ENCODE results near the gene DYSF. TPM values are rescaled to one million over a fixed set of nuclear protein-coding genes. Genes with fewer than 3 reads are reported as not detected.
A peak's percentile ranks its signal among the peaks of the same experiment; 100 is the strongest.

Gene DYSF
- total and polyA plus RNA-seq, 8 donors = 17.8 to 71.4 (median 21.6) TPM

GRCh38 chr2:71692621-71693277 lies 239.4 kb downstream of the DYSF start:
- intact Hi-C loops (cut with DNase I) = no loop called here
- TF ChIP-seq, protein P1, sequence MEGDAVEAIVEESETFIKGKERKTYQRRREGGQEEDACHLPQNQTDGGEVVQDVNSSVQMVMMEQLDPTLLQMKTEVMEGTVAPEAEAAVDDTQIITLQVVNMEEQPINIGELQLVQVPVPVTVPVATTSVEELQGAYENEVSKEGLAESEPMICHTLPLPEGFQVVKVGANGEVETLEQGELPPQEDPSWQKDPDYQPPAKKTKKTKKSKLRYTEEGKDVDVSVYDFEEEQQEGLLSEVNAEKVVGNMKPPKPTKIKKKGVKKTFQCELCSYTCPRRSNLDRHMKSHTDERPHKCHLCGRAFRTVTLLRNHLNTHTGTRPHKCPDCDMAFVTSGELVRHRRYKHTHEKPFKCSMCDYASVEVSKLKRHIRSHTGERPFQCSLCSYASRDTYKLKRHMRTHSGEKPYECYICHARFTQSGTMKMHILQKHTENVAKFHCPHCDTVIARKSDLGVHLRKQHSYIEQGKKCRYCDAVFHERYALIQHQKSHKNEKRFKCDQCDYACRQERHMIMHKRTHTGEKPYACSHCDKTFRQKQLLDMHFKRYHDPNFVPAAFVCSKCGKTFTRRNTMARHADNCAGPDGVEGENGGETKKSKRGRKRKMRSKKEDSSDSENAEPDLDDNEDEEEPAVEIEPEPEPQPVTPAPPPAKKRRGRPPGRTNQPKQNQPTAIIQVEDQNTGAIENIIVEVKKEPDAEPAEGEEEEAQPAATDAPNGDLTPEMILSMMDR (IDR thresholded peaks at IDR 0.05) = no peak
- H3K36me3 ChIP-seq = peaks cover 0 to 22% of the 10 kb centered on the region in 2 donors
- DNase-seq (peak in 1 of 4 donors; percentile 22), ATAC-seq (no peak)
- no peak overlapping the region for H3K4me3 ChIP-seq
- H3K4me1 ChIP-seq = no peaks in the 10 kb centered on the region
- H3K27me3 ChIP-seq = no peaks in the 10 kb centered on the region
- no peaks in the 10 kb centered on the region for H3K9me3 ChIP-seq
- H3K27ac ChIP-seq = no peak overlapping the region

DNA sequence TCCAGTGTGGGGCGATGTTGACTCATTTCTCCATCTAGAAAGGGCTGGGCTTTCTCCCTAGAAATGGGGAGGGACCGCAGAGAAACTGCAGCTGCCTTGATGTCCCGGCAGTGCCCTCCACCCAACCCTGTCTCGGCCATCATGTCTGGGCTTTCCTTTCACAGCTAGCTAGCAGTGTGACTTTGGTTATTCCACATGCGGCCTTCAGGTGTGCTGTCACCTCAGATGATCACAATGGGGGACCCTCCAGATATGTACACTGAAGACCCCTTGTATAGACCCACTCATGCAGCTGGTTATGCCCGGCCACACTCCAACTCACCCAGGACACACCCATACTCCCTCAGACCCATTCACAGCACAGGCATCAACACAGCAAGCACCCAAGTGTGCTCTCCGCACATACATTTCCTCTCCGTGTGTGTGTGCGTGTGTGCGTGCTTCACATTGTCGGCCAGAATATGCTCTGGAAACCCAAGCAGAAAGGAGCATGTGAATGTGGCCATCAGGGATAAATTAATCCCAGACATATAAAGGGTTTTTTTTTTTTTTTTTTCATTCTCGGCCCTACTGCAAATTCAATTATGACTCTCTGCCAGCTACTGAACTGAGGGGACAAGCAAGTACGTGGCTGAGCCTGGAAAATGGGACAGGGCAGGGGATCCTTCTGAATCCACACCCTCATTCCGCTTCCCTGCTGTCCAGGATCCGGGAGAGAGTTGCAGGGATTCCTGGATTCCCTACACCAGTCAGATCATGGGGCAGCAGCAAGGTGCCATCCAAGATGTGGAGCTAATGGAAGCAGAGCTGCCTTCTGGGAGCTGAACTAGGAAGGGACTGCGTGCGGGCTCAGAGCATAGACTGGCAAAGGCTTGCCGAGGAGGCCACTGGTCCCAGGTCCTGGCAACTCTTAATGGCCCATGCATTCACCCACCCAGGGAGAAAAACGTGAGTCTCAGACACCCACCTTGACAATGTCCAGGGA lies 240.2 kb downstream of the DYSF start:
- Histone ChIP-seq H3K4me3 (no peak overlapping the region), H3K9me3 (no peaks in the 10 kb centered on the region), H3K27ac (no peak overlapping the region), H3K27me3 (no peaks in the 10 kb centered on the region), H3K36me3 (peaks cover 0 to 14% of the 10 kb centered on the region in 2 donors), H3K4me1 (no peaks in the 10 kb centered on the region)
- TF ChIP-seq, protein P1 (IDR thresholded peaks at IDR 0.05) = no peak
- no peak for ATAC-seq
- DNase-seq = peak in 2 of 4 donors; percentile 13 to 18
- intact Hi-C loops (cut with DNase I) = no loop called here

GRCh38 chr2:71694501-71695234 lies 241.3 kb downstream of the DYSF start:
- peak in 2 of 4 donors; percentile 10 to 44 for DNase-seq
- H3K36me3 ChIP-seq = peaks cover 0 to 3% of the 10 kb centered on the region in 2 donors
- no peaks in the 10 kb centered on the region for H3K27me3 ChIP-seq
- no peak overlapping the region for H3K4me3 ChIP-seq
- H3K4me1 ChIP-seq = no peaks in the 10 kb centered on the region
- ATAC-seq = no peak
- intact Hi-C loops (cut with DNase I) = no loop called here
- TF ChIP-seq, protein P1 (IDR thresholded peaks at IDR 0.05) = no peak
- no peak overlapping the region for H3K27ac ChIP-seq
- H3K9me3 ChIP-seq = no peaks in the 10 kb centered on the region

DNA sequence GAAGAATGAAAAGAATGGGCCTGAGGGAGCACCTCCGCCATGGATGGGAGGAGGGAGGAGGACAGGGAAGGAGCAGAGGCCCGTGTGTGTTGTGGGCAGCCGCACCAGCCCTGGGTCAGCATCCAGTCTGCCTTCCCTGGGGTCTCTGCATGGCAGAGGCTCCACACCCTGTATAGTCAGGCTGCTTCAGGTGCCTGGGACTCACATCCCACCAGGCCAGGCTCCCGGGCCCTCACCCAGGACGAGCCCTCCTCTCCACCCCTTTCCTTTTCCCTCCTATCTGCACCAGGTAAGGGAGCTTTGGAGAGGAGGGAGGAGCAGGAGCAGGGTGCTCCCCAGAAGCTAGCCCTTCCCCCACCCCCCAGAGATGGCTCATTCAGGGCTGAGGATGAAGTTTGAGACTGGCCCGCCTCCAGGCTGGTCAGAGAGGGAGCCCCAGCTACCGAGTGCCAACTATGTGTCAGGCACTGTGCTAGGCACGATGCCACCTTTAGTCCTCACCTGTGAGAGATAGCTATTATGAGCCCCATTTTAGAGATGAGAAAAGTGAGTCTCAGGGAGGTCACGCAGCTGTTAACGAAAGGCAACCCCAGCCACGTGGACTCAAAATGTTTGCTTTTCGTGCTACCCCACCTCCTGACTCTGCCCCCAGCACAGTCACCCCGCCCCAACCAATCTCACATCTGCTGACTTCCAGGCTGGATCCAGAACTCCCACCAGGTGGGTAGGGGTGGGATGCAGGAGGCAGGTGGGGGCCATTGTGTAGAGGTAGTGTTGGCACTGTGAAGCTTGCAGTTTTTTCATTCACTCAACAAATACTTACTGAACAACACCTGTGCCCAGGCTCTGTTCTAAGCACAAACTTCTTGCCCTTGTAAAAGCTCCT lies 242.1 kb downstream of the DYSF start:
- Histone ChIP-seq H3K36me3 (no peaks in the 10 kb centered on the region), H3K4me3 (no peak overlapping the region), H3K27ac (no peak overlapping the region), H3K27me3 (no peaks in the 10 kb centered on the region), H3K4me1 (no peaks in the 10 kb centered on the region), H3K9me3 (no peaks in the 10 kb centered on the region)
- DNase-seq (peak in 2 of 4 donors; percentile 25 to 51), ATAC-seq (no peak)
- intact Hi-C loops (cut with DNase I) = no loop called here
- TF ChIP-seq, protein P1 (IDR thresholded peaks at IDR 0.05) = no peak

All from left lung (tissue), 10 donors.